HG03354 (cell line): ENCODE data around the gene CNGA4.

ENCODE experiments used
- ATAC-seq: cut with Tn5 transposase; IDR thresholded peaks from one replicate; pipeline ENCODE4 v1.9.1; 2021; ENCODE audit warnings: mild to moderate bottlenecking; ENCODE audit not compliant: unreplicated experiment, poor library complexity, severe bottlenecking

Gene CNGA4

GRCh38 chr11:6238902-6239301, at the start of gene CNGA4:
Gene CNGA4, plus strand, starts transcription at chr11:6239089. Its CDS starts 118 bp downstream, at chr11:6239207.
- ATAC-seq: no peak

- ATAC-seq: no peak
Observed at GRCh38 chr11:6191742-6192141, 47.1 kb upstream of the CNGA4 start.

- ATAC-seq: no peak
Observed at GRCh38 chr11:6194065-6194581, 44.8 kb upstream of the CNGA4 start.

- no peak for ATAC-seq
Observed at GRCh38 chr11:6196396-6196795, 42.5 kb upstream of the CNGA4 start.

GRCh38 chr11:6197466-6198200, 41.3 kb upstream of the CNGA4 start:
- ATAC-seq: no peak

- ATAC-seq: no peak
Observed at GRCh38 chr11:6199174-6199810, 39.6 kb upstream of the CNGA4 start, which contains the start of gene OR52W1. Gene OR52W1, plus strand, starts transcription at chr11:6199224. Its CDS starts 0 bp downstream, at chr11:6199224.

GRCh38 chr11:6200975-6201374, 37.9 kb upstream of the CNGA4 start:
- no peak for ATAC-seq

- no peak for ATAC-seq
Observed at GRCh38 chr11:6201481-6201880, 37.4 kb upstream of the CNGA4 start.

- no peak for ATAC-seq
Observed at GRCh38 chr11:6202041-6202440, 36.8 kb upstream of the CNGA4 start.

GRCh38 chr11:6203327-6203726, 35.6 kb upstream of the CNGA4 start:
- ATAC-seq: peak; percentile 80

- no peak for ATAC-seq
Observed at GRCh38 chr11:6204706-6205105, 34.2 kb upstream of the CNGA4 start.

- ATAC-seq: no peak
Observed at GRCh38 chr11:6205366-6205765, 33.5 kb upstream of the CNGA4 start, which contains the start of gene C11orf42. Gene C11orf42, plus strand, starts transcription at chr11:6205557. Its CDS starts 59 bp downstream, at chr11:6205616.

- ATAC-seq: no peak
Observed at GRCh38 chr11:6206456-6207180, 32.3 kb upstream of the CNGA4 start.

- no peak for ATAC-seq
Observed at GRCh38 chr11:6209801-6210200, 29.1 kb upstream of the CNGA4 start.

- ATAC-seq: no peak
Observed at GRCh38 chr11:6210274-6210955, 28.5 kb upstream of the CNGA4 start.

GRCh38 chr11:6214530-6214929, 24.4 kb upstream of the CNGA4 start:
- ATAC-seq: no peak

GRCh38 chr11:6216501-6216900, 22.4 kb upstream of the CNGA4 start:
- ATAC-seq: no peak

- ATAC-seq: no peak
Observed at GRCh38 chr11:6217722-6218121, 21.2 kb upstream of the CNGA4 start.

- no peak for ATAC-seq
Observed at GRCh38 chr11:6219359-6219758, 19.5 kb upstream of the CNGA4 start.

GRCh38 chr11:6223854-6224253, 15.0 kb upstream of the CNGA4 start:
- no peak for ATAC-seq
